WI38 (cell line): ENCODE measurements around the gene PRSS56.

Experiments
- H3K4me3 ChIP-seq: 2 replicates; pipeline ENCODE4 v1.5.1; 2011; ENCODE audit warnings: low read depth, mild to moderate bottlenecking, control low read depth, low read length
- CTCF ChIP-seq: IDR thresholded peaks from 2 replicates; pipeline ENCODE4 v1.5.1; 2012; ENCODE audit warnings: low read depth, mild to moderate bottlenecking, control low read depth, low read length

Gene PRSS56

GRCh38 chr2:232524771-232525170 is 4.6 kb downstream of the PRSS56 start:
- H3K4me3 ChIP-seq, result no peak overlapping the region
- no peak for TF ChIP-seq CTCF

GRCh38 chr2:232525199-232525598 is 5.0 kb downstream of the PRSS56 start:
- no peak overlapping the region for H3K4me3 ChIP-seq
- no peak for TF ChIP-seq CTCF

GRCh38 chr2:232525791-232526371 is 5.7 kb downstream of the PRSS56 start, which contains the start of gene CHRND:
TSS of gene CHRND (plus strand) at chr2:232526160. CDS start at chr2:232526216, 56 bp downstream.
- no peak within 1 kb of the TSS for H3K4me3 ChIP-seq
- TF ChIP-seq CTCF, result no peak

GRCh38 chr2:232526372-232526941 is 6.3 kb downstream of the PRSS56 start:
- TF ChIP-seq CTCF, result no peak

GRCh38 chr2:232527905-232528470 is 7.8 kb downstream of the PRSS56 start:
- no peak for TF ChIP-seq CTCF

More at GRCh38 chr2:232526372-232526941, 6.3 kb downstream of the PRSS56 start:
- H3K4me3 ChIP-seq, result no peak overlapping the region

GRCh38 chr2:232528746-232529460 is 8.7 kb downstream of the PRSS56 start:
- TF ChIP-seq CTCF, result no peak
- H3K4me3 ChIP-seq, result no peak overlapping the region

More at GRCh38 chr2:232527905-232528470, 7.8 kb downstream of the PRSS56 start:
- H3K4me3 ChIP-seq, result no peak overlapping the region
